NB4 (cell line): ENCODE measurements around the gene GNB2.

ENCODE experiments used
- DNase-seq: peaks from one replicate; pipeline ENCODE4 v3.0.0; 2010; ENCODE audit warnings: low read depth
- H3K4me3 ChIP-seq: one replicate; pipeline ENCODE4 v1.5.1; 2011; ENCODE audit warnings: mild to moderate bottlenecking, low read depth, low read length, moderate library complexity
- MYC ChIP-seq: IDR thresholded peaks from 2 replicates; pipeline ENCODE4 v1.6.1; 2011; ENCODE audit warnings: low read depth, low read length
- POLR2A ChIP-seq: IDR thresholded peaks from 2 replicates; pipeline ENCODE4 v1.6.1; 2011; ENCODE audit warnings: mild to moderate bottlenecking; ENCODE audit not compliant: insufficient read length; ENCODE audit errors: extremely low read depth
- TF ChIP-seq, protein P1 (sequence below): IDR thresholded peaks from one replicate; pipeline ENCODE4 v1.5.1; 2012; ENCODE audit warnings: low read depth, low read length
- TF ChIP-seq, protein P2 (sequence below): IDR thresholded peaks from 2 replicates; pipeline ENCODE4 v1.6.1; 2011; ENCODE audit warnings: low read depth, low read length

Gene GNB2

DNA sequence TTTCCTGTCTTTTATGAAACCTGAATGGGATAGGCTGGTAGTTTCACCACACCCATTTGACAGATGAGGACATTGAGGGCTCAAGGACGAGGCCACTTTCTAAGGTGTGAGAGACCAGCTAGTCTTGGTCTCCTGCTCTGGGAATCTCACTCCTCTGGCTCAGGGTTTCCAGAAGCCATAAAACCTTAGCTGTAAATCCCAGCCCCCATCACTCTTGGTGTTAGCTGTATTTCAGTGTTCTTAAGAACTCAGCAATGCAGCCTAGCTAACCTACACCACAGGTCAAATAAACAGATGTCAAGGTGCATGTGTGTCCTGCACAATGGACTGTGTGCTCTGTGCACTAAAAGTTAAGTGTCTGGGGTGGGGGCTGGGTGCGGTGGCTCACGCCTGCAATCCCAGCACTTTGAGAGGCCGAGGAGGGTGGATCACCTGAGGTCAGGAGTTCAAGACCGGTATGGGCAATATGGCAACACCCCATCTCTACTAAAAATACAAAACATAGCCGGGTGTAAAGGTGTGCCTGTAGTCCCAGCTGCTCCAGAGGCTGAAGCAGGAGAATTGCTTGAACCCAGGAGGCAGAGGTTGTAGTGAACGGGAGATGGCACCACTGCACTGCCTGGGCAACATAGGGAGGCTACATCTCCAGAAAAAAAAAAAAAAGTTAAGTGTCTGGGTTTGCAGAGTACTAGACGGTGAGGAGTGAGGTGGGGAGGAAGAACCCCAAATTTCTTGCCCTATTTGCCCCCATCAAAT is 46.2 kb downstream of the GNB2 start:
- peak; percentile 50 for DNase-seq
- TF ChIP-seq MYC (no peak), POLR2A (no peak)
- TF ChIP-seq, protein P1, sequence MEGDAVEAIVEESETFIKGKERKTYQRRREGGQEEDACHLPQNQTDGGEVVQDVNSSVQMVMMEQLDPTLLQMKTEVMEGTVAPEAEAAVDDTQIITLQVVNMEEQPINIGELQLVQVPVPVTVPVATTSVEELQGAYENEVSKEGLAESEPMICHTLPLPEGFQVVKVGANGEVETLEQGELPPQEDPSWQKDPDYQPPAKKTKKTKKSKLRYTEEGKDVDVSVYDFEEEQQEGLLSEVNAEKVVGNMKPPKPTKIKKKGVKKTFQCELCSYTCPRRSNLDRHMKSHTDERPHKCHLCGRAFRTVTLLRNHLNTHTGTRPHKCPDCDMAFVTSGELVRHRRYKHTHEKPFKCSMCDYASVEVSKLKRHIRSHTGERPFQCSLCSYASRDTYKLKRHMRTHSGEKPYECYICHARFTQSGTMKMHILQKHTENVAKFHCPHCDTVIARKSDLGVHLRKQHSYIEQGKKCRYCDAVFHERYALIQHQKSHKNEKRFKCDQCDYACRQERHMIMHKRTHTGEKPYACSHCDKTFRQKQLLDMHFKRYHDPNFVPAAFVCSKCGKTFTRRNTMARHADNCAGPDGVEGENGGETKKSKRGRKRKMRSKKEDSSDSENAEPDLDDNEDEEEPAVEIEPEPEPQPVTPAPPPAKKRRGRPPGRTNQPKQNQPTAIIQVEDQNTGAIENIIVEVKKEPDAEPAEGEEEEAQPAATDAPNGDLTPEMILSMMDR, result no peak
- TF ChIP-seq, protein P2, sequence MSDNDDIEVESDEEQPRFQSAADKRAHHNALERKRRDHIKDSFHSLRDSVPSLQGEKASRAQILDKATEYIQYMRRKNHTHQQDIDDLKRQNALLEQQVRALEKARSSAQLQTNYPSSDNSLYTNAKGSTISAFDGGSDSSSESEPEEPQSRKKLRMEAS, result no peak
- no peak overlapping the region for H3K4me3 ChIP-seq

DNA sequence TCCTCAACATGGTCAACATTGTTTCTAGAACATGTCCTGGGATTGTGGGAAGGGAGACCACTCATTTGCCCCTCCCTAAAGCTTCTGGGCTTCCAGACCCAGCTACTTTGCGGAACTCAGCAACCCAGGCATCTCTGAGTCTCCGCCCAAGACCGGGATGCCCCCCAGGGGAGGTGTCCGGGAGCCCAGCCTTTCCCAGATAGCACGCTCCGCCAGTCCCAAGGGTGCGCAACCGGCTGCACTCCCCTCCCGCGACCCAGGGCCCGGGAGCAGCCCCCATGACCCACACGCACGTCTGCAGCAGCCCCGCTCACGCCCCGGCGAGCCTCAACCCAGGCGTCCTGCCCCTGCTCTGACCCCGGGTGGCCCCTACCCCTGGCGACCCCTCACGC is 46.7 kb downstream of the GNB2 start, which contains the start of gene EPO:
Gene EPO (plus strand): TSS at position 190 of the 392 bp plus-strand sequence. CDS start 513 bp downstream, outside the sequence.
- H3K4me3 ChIP-seq, result no peak within 1 kb of the TSS
- no peak for DNase-seq
- no peak for TF ChIP-seq MYC
- TF ChIP-seq, protein P1, result no peak
- TF ChIP-seq, protein P2, result no peak
- no peak for TF ChIP-seq POLR2A

DNA sequence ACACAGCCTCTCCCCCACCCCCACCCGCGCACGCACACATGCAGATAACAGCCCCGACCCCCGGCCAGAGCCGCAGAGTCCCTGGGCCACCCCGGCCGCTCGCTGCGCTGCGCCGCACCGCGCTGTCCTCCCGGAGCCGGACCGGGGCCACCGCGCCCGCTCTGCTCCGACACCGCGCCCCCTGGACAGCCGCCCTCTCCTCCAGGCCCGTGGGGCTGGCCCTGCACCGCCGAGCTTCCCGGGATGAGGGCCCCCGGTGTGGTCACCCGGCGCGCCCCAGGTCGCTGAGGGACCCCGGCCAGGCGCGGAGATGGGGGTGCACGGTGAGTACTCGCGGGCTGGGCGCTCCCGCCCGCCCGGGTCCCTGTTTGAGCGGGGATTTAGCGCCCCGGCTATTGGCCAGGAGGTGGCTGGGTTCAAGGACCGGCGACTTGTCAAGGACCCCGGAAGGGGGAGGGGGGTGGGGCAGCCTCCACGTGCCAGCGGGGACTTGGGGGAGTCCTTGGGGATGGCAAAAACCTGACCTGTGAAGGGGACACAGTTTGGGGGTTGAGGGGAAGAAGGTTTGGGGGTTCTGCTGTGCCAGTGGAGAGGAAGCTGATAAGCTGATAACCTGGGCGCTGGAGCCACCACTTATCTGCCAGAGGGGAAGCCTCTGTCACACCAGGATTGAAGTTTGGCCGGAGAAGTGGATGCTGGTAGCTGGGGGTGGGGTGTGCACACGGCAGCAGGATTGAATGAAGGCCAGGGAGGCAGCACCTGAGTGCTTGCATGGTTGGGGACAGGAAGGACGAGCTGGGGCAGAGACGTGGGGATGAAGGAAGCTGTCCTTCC is 47.3 kb downstream of the GNB2 start:
- H3K4me3 ChIP-seq, result no peak overlapping the region
- TF ChIP-seq POLR2A (no peak), MYC (no peak)
- TF ChIP-seq, protein P1, result no peak
- TF ChIP-seq, protein P2, result no peak
- no peak for DNase-seq

DNA sequence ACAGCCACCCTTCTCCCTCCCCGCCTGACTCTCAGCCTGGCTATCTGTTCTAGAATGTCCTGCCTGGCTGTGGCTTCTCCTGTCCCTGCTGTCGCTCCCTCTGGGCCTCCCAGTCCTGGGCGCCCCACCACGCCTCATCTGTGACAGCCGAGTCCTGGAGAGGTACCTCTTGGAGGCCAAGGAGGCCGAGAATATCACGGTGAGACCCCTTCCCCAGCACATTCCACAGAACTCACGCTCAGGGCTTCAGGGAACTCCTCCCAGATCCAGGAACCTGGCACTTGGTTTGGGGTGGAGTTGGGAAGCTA is 47.9 kb downstream of the GNB2 start:
- TF ChIP-seq, protein P2, result no peak
- TF ChIP-seq, protein P1, result no peak
- TF ChIP-seq MYC, result no peak
- TF ChIP-seq POLR2A, result no peak
- no peak overlapping the region for H3K4me3 ChIP-seq
- DNase-seq, result no peak

DNA sequence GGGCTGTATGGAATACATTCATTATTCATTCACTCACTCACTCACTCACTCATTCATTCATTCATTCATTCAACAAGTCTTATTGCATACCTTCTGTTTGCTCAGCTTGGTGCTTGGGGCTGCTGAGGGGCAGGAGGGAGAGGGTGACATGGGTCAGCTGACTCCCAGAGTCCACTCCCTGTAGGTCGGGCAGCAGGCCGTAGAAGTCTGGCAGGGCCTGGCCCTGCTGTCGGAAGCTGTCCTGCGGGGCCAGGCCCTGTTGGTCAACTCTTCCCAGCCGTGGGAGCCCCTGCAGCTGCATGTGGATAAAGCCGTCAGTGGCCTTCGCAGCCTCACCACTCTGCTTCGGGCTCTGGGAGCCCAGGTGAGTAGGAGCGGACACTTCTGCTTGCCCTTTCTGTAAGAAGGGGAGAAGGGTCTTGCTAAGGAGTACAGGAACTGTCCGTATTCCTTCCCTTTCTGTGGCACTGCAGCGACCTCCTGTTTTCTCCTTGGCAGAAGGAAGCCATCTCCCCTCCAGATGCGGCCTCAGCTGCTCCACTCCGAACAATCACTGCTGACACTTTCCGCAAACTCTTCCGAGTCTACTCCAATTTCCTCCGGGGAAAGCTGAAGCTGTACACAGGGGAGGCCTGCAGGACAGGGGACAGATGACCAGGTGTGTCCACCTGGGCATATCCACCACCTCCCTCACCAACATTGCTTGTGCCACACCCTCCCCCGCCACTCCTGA is 49.1 kb downstream of the GNB2 start:
- no peak for DNase-seq
- TF ChIP-seq, protein P2, result no peak
- no peak for TF ChIP-seq POLR2A
- TF ChIP-seq, protein P1, result no peak
- TF ChIP-seq MYC, result no peak
- no peak overlapping the region for H3K4me3 ChIP-seq
